HG02623 (cell line): ENCODE measurements around the gene STX4.
A peak's percentile ranks its signal among the peaks of the same experiment; 100 is the strongest.

Source experiments
- ATAC-seq: cut with Tn5 transposase; IDR thresholded peaks from one replicate; pipeline ENCODE4 v1.9.1; 2021; ENCODE audit warnings: moderate library complexity; ENCODE audit not compliant: unreplicated experiment

STX4 gene

GRCh38 chr16:31032736-31033708 is at the start of gene STX4:
Gene STX4, plus strand, starts transcription at chr16:31033558. Its CDS starts 248 bp downstream, at chr16:31033806.
- peak; percentile 79 for ATAC-seq

GRCh38 chr16:30983898-30984610 is 49.3 kb upstream of the STX4 start:
- ATAC-seq, result no peak

- no peak for ATAC-seq
These were observed 48.5 kb upstream of the STX4 start, which contains the start of gene HSD3B7 for GRCh38 chr16:30984669-30985400. Gene HSD3B7, plus strand, starts transcription at chr16:30985207. Its CDS starts 452 bp downstream, at chr16:30985659.

- no peak for ATAC-seq
These were observed 47.8 kb upstream of the STX4 start for GRCh38 chr16:30985401-30986128.

- ATAC-seq, result no peak
These were observed 47.0 kb upstream of the STX4 start for GRCh38 chr16:30986129-30986991.

GRCh38 chr16:30987581-30988190 is 45.7 kb upstream of the STX4 start:
- ATAC-seq, result no peak

- no peak for ATAC-seq
These were observed 43.8 kb upstream of the STX4 start for GRCh38 chr16:30989469-30990047.

GRCh38 chr16:30990105-30990504 is 43.3 kb upstream of the STX4 start:
- ATAC-seq, result no peak

GRCh38 chr16:30991052-30991451 is 42.3 kb upstream of the STX4 start:
- ATAC-seq, result no peak

GRCh38 chr16:30992276-30992780 is 41.0 kb upstream of the STX4 start:
- ATAC-seq, result no peak

- ATAC-seq, result no peak
These were observed 40.2 kb upstream of the STX4 start for GRCh38 chr16:30992931-30993816.

- no peak for ATAC-seq
These were observed 37.4 kb upstream of the STX4 start for GRCh38 chr16:30995927-30996323.

GRCh38 chr16:30996324-30996984 is 36.9 kb upstream of the STX4 start:
- ATAC-seq, result no peak

GRCh38 chr16:30996985-30997724 is 36.2 kb upstream of the STX4 start:
- ATAC-seq, result peak; percentile 63

- no peak for ATAC-seq
These were observed 35.3 kb upstream of the STX4 start for GRCh38 chr16:30997725-30998711.
